PC-9 (cell line): ENCODE data around the gene RASAL3.

ENCODE experiments used
- EZH2 ChIP-seq: fragments of 200-600 bp; sonication (generic); IDR thresholded peaks from 2 replicates; pipeline ENCODE4 v1.8.0; 2017; ENCODE audit warnings: antibody characterized with exemption, low read depth
- TF ChIP-seq, protein P1 (sequence below): fragments of 200-600 bp; sonication (generic); conservative IDR thresholded peaks from 2 replicates; pipeline ENCODE4 v1.6.1; 2017; ENCODE audit warnings: mixed run types, antibody characterized with exemption, mild to moderate bottlenecking, moderate library complexity

DNA sequence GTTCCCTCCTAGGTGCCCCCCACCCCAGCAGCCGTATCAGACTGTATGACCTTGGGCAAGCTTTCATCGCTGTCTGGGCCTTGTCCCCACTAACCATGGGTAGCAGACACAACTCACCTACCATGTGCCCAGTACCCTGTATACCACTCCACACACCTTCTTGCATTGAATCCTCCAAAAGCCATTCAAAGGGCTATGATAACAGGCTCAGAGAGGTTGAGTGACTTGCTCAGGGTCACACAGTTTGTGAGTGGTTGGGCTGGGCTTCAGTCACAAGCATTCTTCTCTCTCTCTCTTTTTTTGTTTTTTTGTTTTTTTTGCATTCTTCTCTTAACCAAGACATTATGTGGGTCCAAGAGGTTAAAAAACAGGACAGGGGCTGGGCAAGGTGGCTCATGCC, 2.6 kb downstream of the RASAL3 start:
- TF ChIP-seq, protein P1, sequence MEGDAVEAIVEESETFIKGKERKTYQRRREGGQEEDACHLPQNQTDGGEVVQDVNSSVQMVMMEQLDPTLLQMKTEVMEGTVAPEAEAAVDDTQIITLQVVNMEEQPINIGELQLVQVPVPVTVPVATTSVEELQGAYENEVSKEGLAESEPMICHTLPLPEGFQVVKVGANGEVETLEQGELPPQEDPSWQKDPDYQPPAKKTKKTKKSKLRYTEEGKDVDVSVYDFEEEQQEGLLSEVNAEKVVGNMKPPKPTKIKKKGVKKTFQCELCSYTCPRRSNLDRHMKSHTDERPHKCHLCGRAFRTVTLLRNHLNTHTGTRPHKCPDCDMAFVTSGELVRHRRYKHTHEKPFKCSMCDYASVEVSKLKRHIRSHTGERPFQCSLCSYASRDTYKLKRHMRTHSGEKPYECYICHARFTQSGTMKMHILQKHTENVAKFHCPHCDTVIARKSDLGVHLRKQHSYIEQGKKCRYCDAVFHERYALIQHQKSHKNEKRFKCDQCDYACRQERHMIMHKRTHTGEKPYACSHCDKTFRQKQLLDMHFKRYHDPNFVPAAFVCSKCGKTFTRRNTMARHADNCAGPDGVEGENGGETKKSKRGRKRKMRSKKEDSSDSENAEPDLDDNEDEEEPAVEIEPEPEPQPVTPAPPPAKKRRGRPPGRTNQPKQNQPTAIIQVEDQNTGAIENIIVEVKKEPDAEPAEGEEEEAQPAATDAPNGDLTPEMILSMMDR, result no peak
- no peak for TF ChIP-seq EZH2
